C4-2B (cell line): ENCODE results near the gene ZSCAN10.

ENCODE experiments used
- ZFX ChIP-seq: fragments of 450-650 bp; IDR thresholded peaks from 2 replicates; pipeline ENCODE4 v1.6.1; 2017
- TF ChIP-seq, protein P1 (sequence below): fragments of 450-650 bp; conservative IDR thresholded peaks from 2 replicates; pipeline ENCODE4 v1.5.1; 2017; ENCODE audit warnings: mild to moderate bottlenecking

DNA sequence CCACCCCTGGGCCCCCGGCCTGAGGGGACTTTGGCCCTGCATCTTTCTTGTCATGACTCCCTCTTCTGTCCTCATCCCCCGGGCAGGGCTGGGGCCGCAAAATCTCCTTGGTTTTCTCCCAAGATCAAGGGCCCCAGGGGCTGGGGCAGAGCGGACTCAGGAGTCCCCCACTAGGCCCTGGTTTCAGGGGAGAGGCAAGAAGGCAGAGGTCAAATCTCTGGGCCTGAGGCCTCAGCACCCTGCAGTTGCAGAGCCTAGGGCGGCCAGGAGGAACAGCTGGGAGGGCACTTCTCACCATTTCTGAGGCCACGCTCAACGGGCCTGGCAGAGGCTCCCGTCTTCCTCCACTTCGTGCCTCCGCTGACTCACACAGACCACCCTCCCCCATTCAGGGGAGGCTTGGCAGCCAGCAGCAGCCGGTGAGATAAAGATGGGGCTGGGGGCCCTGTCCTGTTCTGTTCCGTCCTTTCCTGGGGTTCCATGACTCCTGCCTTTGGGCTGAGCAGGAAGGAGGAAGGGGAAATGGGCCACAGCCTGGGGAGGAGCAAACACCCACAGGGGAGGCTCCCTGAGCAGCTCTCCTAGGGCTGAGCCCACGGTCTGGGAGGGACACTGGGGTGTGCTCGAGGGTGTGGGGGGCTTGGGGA, 12.4 kb downstream of the ZSCAN10 start:
- TF ChIP-seq, protein P1, sequence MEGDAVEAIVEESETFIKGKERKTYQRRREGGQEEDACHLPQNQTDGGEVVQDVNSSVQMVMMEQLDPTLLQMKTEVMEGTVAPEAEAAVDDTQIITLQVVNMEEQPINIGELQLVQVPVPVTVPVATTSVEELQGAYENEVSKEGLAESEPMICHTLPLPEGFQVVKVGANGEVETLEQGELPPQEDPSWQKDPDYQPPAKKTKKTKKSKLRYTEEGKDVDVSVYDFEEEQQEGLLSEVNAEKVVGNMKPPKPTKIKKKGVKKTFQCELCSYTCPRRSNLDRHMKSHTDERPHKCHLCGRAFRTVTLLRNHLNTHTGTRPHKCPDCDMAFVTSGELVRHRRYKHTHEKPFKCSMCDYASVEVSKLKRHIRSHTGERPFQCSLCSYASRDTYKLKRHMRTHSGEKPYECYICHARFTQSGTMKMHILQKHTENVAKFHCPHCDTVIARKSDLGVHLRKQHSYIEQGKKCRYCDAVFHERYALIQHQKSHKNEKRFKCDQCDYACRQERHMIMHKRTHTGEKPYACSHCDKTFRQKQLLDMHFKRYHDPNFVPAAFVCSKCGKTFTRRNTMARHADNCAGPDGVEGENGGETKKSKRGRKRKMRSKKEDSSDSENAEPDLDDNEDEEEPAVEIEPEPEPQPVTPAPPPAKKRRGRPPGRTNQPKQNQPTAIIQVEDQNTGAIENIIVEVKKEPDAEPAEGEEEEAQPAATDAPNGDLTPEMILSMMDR, result no peak
- no peak for TF ChIP-seq ZFX
